H9 (cell line): ENCODE measurements around the gene BLTP1. TPM values are rescaled to one million over a fixed set of nuclear protein-coding genes. Genes with fewer than 3 reads are reported as not detected.

ENCODE experiments used
- DNase-seq: peaks from one replicate; pipeline ENCODE4 v3.0.0-alpha.2; 2017
- H2AFZ ChIP-seq: one replicate; pipeline ENCODE4 v1.6.1; 2013; ENCODE audit warnings: mild to moderate bottlenecking, low read length, control low read depth, moderate library complexity
- H2AK5ac ChIP-seq: 2 replicates; pipeline ENCODE4 v1.6.1; 2013; ENCODE audit warnings: low read length, control low read depth, mixed read lengths; ENCODE audit not compliant: insufficient read length
- H2BK120ac ChIP-seq: one replicate; pipeline ENCODE4 v1.6.1; 2013; ENCODE audit warnings: low read depth, mild to moderate bottlenecking, low read length, control low read depth, inconsistent platforms; ENCODE audit not compliant: poor library complexity, severe bottlenecking
- H2BK12ac ChIP-seq: 2 replicates; pipeline ENCODE4 v1.6.1; 2013; ENCODE audit warnings: low read length, control low read depth, mixed read lengths, low read depth; ENCODE audit not compliant: insufficient read length
- H2BK15ac ChIP-seq: 2 replicates; pipeline ENCODE4 v1.6.1; 2013; ENCODE audit warnings: low read depth, low read length, control low read depth
- H2BK20ac ChIP-seq: one replicate; pipeline ENCODE4 v1.6.1; 2013; ENCODE audit warnings: low read depth, mild to moderate bottlenecking, low read length, control low read depth, inconsistent platforms; ENCODE audit not compliant: poor library complexity, severe bottlenecking
- H2BK5ac ChIP-seq: 2 replicates; pipeline ENCODE4 v1.6.1; 2013; ENCODE audit warnings: low read length, control low read depth, mixed read lengths; ENCODE audit not compliant: insufficient read length
- H3K14ac ChIP-seq: 2 replicates; pipeline ENCODE4 v1.6.1; 2013; ENCODE audit warnings: low read length, control low read depth; ENCODE audit not compliant: insufficient read depth
- H3K18ac ChIP-seq: 2 replicates; pipeline ENCODE4 v1.6.1; 2013; ENCODE audit warnings: low read depth, mild to moderate bottlenecking, mixed read lengths, low read length, control low read depth; ENCODE audit not compliant: insufficient read length
- H3K23ac ChIP-seq: 2 replicates; pipeline ENCODE4 v1.6.1; 2013; ENCODE audit warnings: low read length, control low read depth, mixed read lengths, low read depth; ENCODE audit not compliant: insufficient read length
- H3K23me2 ChIP-seq: 2 replicates; pipeline ENCODE4 v1.6.1; 2013; ENCODE audit warnings: low read depth, mild to moderate bottlenecking, mixed read lengths, low read length, control low read depth; ENCODE audit not compliant: insufficient read length, poor library complexity, severe bottlenecking
- H3K27ac ChIP-seq: 2 replicates; pipeline ENCODE4 v1.5.1; 2013; ENCODE audit warnings: low read length, control low read depth, mixed read lengths, low read depth; ENCODE audit not compliant: insufficient read length
- H3K27me3 ChIP-seq: 2 replicates; pipeline ENCODE4 v1.6.1; 2013; ENCODE audit warnings: low read length, control low read depth, inconsistent platforms; ENCODE audit not compliant: insufficient read depth
- H3K4ac ChIP-seq: 2 replicates; pipeline ENCODE4 v1.6.1; 2013; ENCODE audit warnings: low read depth, mild to moderate bottlenecking, control low read depth, inconsistent platforms, low read length, moderate library complexity
- H3K4me1 ChIP-seq: 2 replicates; pipeline ENCODE4 v1.6.1; 2013; ENCODE audit warnings: low read length, control low read depth, inconsistent platforms; ENCODE audit not compliant: insufficient read depth
- H3K4me2 ChIP-seq: 2 replicates; pipeline ENCODE4 v1.6.1; 2013; ENCODE audit warnings: low read length, control low read depth, mixed read lengths; ENCODE audit not compliant: insufficient read length, insufficient read depth
- H3K56ac ChIP-seq: 2 replicates; pipeline ENCODE4 v1.6.1; 2013; ENCODE audit warnings: low read depth, mild to moderate bottlenecking, mixed read lengths, low read length, control low read depth; ENCODE audit not compliant: insufficient read length
- H3K79me1 ChIP-seq: 2 replicates; pipeline ENCODE4 v1.6.1; 2013; ENCODE audit warnings: low read depth, mild to moderate bottlenecking, moderate library complexity, low read length, control low read depth, inconsistent platforms; ENCODE audit not compliant: insufficient read depth, poor library complexity, severe bottlenecking
- H3K79me2 ChIP-seq: 2 replicates; pipeline ENCODE4 v1.6.1; 2013; ENCODE audit warnings: low read length, control low read depth, inconsistent platforms; ENCODE audit not compliant: insufficient read depth
- H3K9ac ChIP-seq: 2 replicates; pipeline ENCODE4 v1.6.1; 2013; ENCODE audit warnings: low read length, control low read depth, mixed read lengths; ENCODE audit not compliant: insufficient read length; ENCODE audit errors: extremely low read depth
- H3K9me3 ChIP-seq: one replicate; pipeline ENCODE4 v1.6.1; 2013; ENCODE audit warnings: low read depth, low read length, inconsistent platforms; ENCODE audit not compliant: control insufficient read depth
- H3T11ph ChIP-seq: one replicate; pipeline ENCODE4 v1.6.1; 2013; ENCODE audit warnings: mild to moderate bottlenecking, low read length, control low read depth, inconsistent platforms
- H4K20me1 ChIP-seq: one replicate; pipeline ENCODE4 v1.6.1; 2013; ENCODE audit not compliant: control insufficient read depth, insufficient read length, insufficient read depth
- H4K5ac ChIP-seq: 2 replicates; pipeline ENCODE4 v1.6.1; 2013; ENCODE audit warnings: low read depth, mild to moderate bottlenecking, mixed read lengths, low read length, control low read depth; ENCODE audit not compliant: insufficient read length
- H4K8ac ChIP-seq: replicated peaks from 2 replicates; pipeline ENCODE4 v1.6.1; 2013; ENCODE audit warnings: low read length, control low read depth, mixed read lengths, low read depth; ENCODE audit not compliant: insufficient read length
- H4K91ac ChIP-seq: 2 replicates; pipeline ENCODE4 v1.6.1; 2013; ENCODE audit warnings: low read depth, mild to moderate bottlenecking, moderate library complexity, mixed read lengths, low read length, control low read depth; ENCODE audit not compliant: insufficient read length
- H3K27ac Mint-ChIP-seq, 3 experiments: 2 replicates in 2 of 3; 3 replicates in 1 of 3; pipeline ENCODE4 v1.8.0; 2020 to 2021; ENCODE audit warnings: mixed read lengths in 3 of 3, mild to moderate bottlenecking in 1 of 3, moderate library complexity in 1 of 3
- H3K27me3 Mint-ChIP-seq: 2 replicates; pipeline ENCODE4 v1.8.0; 2021; ENCODE audit warnings: low read depth, mild to moderate bottlenecking, moderate library complexity, mixed read lengths
- H3K36me3 Mint-ChIP-seq, 3 experiments: 2 replicates in 2 of 3; 3 replicates in 1 of 3; pipeline ENCODE4 v1.8.0; 2020 to 2021; ENCODE audit warnings: low read depth in 3 of 3, mixed read lengths in 3 of 3; ENCODE audit not compliant: insufficient read depth in 1 of 3
- H3K4me1 Mint-ChIP-seq, 2 experiments: 2 replicates each; pipeline ENCODE4 v1.8.0; 2020; ENCODE audit warnings: mixed read lengths in 2 of 2
- H3K4me3 Mint-ChIP-seq, 2 experiments: 2 replicates in 1 of 2; 3 replicates in 1 of 2; pipeline ENCODE4 v1.8.0; 2020 to 2021; ENCODE audit warnings: mild to moderate bottlenecking in 2 of 2, mixed read lengths in 2 of 2, moderate library complexity in 1 of 2
- H3K9me3 Mint-ChIP-seq, 2 experiments: 2 replicates in 1 of 2; 3 replicates in 1 of 2; pipeline ENCODE4 v1.8.0; 2020; ENCODE audit warnings: mild to moderate bottlenecking in 2 of 2, mixed read lengths in 2 of 2, moderate library complexity in 1 of 2
- WGBS: extraction: QIAGEN DNeasy Blood & Tissue Kit; methylation state at CpG from one replicate; pipeline ENCODE4 v1.1.7; 2013; ENCODE audit warnings: missing lambda C conversion rate, low lambda C conversion rate, mixed read lengths; ENCODE audit not compliant: insufficient read length; ENCODE audit errors: extremely low coverage; 5-methylcytosine and 5-hydroxymethylcytosine counted together
- total RNA-seq: library from RNA; stranded (reverse); gene quantifications from 2 replicates; pipeline ENCODE4 v1.2.1, GENCODE V29; 2021
- TF ChIP-seq, protein P1 (sequence below): fragments of 200-600 bp; sonication (generic); conservative IDR thresholded peaks from 3 replicates; pipeline ENCODE4 v1.8.0; 2021; ENCODE audit warnings: antibody characterized with exemption, mild to moderate bottlenecking

The BLTP1 gene
- total RNA-seq, 1 experiment from 2014 or later = 27.4 TPM

- no peaks in the 10 kb centered on the region for H3K23me2 ChIP-seq
- no peak overlapping the region for H3K18ac ChIP-seq
- no peak overlapping the region for H2BK12ac ChIP-seq
- no peak overlapping the region for H2AFZ ChIP-seq
- H3K9me3 ChIP-seq = no peaks in the 10 kb centered on the region
- H3K4me2 ChIP-seq = no peak overlapping the region
- H4K91ac ChIP-seq = no peak overlapping the region
- WGBS = no CpG with 5 or more reads among the region's 1 CpG
- DNase-seq = no peak
- H3K9ac ChIP-seq = no peak overlapping the region
- no peak overlapping the region for H3K27ac ChIP-seq
- no peaks in the 10 kb centered on the region for H3K4me1 ChIP-seq
- no peak overlapping the region for H2BK120ac ChIP-seq
- no peak overlapping the region for H3T11ph ChIP-seq
- no peak overlapping the region for H3K4me3 Mint-ChIP-seq
- H2BK20ac ChIP-seq = no peak overlapping the region
- no peak overlapping the region for H2BK15ac ChIP-seq
- no peak overlapping the region for H2AK5ac ChIP-seq
- H3K4ac ChIP-seq = no peak overlapping the region
- no peaks in the 10 kb centered on the region for H3K27me3 ChIP-seq
- H3K27me3 Mint-ChIP-seq = no peaks in the 10 kb centered on the region
- H3K9me3 Mint-ChIP-seq = no peaks in the 10 kb centered on the region
- H3K14ac ChIP-seq = no peak overlapping the region
- no peak overlapping the region for H3K56ac ChIP-seq
- H3K79me2 ChIP-seq = peaks cover 2% of the 10 kb centered on the region; the same call in 1 of the 2 replicates
- TF ChIP-seq, protein P1, sequence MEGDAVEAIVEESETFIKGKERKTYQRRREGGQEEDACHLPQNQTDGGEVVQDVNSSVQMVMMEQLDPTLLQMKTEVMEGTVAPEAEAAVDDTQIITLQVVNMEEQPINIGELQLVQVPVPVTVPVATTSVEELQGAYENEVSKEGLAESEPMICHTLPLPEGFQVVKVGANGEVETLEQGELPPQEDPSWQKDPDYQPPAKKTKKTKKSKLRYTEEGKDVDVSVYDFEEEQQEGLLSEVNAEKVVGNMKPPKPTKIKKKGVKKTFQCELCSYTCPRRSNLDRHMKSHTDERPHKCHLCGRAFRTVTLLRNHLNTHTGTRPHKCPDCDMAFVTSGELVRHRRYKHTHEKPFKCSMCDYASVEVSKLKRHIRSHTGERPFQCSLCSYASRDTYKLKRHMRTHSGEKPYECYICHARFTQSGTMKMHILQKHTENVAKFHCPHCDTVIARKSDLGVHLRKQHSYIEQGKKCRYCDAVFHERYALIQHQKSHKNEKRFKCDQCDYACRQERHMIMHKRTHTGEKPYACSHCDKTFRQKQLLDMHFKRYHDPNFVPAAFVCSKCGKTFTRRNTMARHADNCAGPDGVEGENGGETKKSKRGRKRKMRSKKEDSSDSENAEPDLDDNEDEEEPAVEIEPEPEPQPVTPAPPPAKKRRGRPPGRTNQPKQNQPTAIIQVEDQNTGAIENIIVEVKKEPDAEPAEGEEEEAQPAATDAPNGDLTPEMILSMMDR = no peak
- H2BK5ac ChIP-seq = no peak overlapping the region
- H3K23ac ChIP-seq = no peak overlapping the region
- H3K27ac Mint-ChIP-seq = peak overlapping the region in 1 of 3 experiments; percentile 39; a peak in 1 of 7 replicates
- peaks cover 3% of the 10 kb centered on the region for H3K79me1 ChIP-seq
- no peaks in the 10 kb centered on the region for H3K4me1 Mint-ChIP-seq
- H4K8ac ChIP-seq = no peak overlapping the region
- 0 out of 7 replicates have a peak, but pooled peaks cover 0 to 6% (median 0%) of the 10 kb centered on the region in 3 experiments for H3K36me3 Mint-ChIP-seq
- no peak overlapping the region for H4K5ac ChIP-seq
- no peaks in the 10 kb centered on the region for H4K20me1 ChIP-seq
These were observed 18.6 kb downstream of the BLTP1 start for GRCh38 chr4:122170775-122171174.
